ENCODE data around the gene CTNND2.
"Not testable (repeated sequence)": the region's sequence is repeated elsewhere in the genome, so short reads cannot be mapped to it uniquely, and the experiment has no call there.

The CTNND2 gene

GRCh38 chr5:11075035-11075805 is 829.0 kb downstream of the CTNND2 start:
- no peak for DNase-seq (ENCODE audit: low read depth)

GRCh38 chr5:11072568-11072967 is 831.7 kb downstream of the CTNND2 start:
- DNase-seq (ENCODE audit: low read depth), result no peak

- no peak for DNase-seq (ENCODE audit: low read depth)
Measured at GRCh38 chr5:11072076-11072475, 832.2 kb downstream of the CTNND2 start.

GRCh38 chr5:11069041-11069440 is 835.2 kb downstream of the CTNND2 start:
- DNase-seq (ENCODE audit: low read depth), result no peak

- not testable (repeated sequence) for DNase-seq (ENCODE audit: low read depth)
Measured at GRCh38 chr5:11065723-11066122, 838.5 kb downstream of the CTNND2 start.

- no peak for DNase-seq (ENCODE audit: low read depth)
Measured at GRCh38 chr5:11064763-11065450, 839.3 kb downstream of the CTNND2 start.

GRCh38 chr5:11062397-11062796 is 841.8 kb downstream of the CTNND2 start:
- DNase-seq (ENCODE audit: low read depth), result no peak

- DNase-seq (ENCODE audit: low read depth), result no peak
Measured at GRCh38 chr5:11056560-11056959, 847.7 kb downstream of the CTNND2 start.

- no peak for DNase-seq (ENCODE audit: low read depth)
Measured at GRCh38 chr5:11054014-11054413, 850.2 kb downstream of the CTNND2 start.

- DNase-seq (ENCODE audit: low read depth), result no peak
Measured at GRCh38 chr5:11052871-11053270, 851.4 kb downstream of the CTNND2 start.

GRCh38 chr5:11050596-11051304 is 853.5 kb downstream of the CTNND2 start:
- no peak for DNase-seq (ENCODE audit: low read depth)

GRCh38 chr5:11048760-11049159 is 855.5 kb downstream of the CTNND2 start:
- no peak for DNase-seq (ENCODE audit: low read depth)

GRCh38 chr5:11047625-11048024 is 856.6 kb downstream of the CTNND2 start:
- no peak for DNase-seq (ENCODE audit: low read depth)

GRCh38 chr5:11047030-11047429 is 857.2 kb downstream of the CTNND2 start:
- DNase-seq (ENCODE audit: low read depth), result no peak

GRCh38 chr5:11046160-11046559 is 858.1 kb downstream of the CTNND2 start:
- DNase-seq (ENCODE audit: low read depth), result no peak

- no peak for DNase-seq (ENCODE audit: low read depth)
Measured at GRCh38 chr5:11045411-11045810, 858.8 kb downstream of the CTNND2 start.

- DNase-seq (ENCODE audit: low read depth), result no peak
Measured at GRCh38 chr5:11044581-11044980, 859.7 kb downstream of the CTNND2 start.

GRCh38 chr5:11043881-11044280 is 860.4 kb downstream of the CTNND2 start:
- no peak for DNase-seq (ENCODE audit: low read depth)

- DNase-seq (ENCODE audit: low read depth), result no peak
Measured at GRCh38 chr5:11040345-11040744, 863.9 kb downstream of the CTNND2 start.

GRCh38 chr5:11038772-11039171 is 865.5 kb downstream of the CTNND2 start:
- DNase-seq (ENCODE audit: low read depth), result no peak

GRCh38 chr5:11037941-11038340 is 866.3 kb downstream of the CTNND2 start:
- DNase-seq (ENCODE audit: low read depth), result no peak

- no peak for DNase-seq (ENCODE audit: low read depth)
Measured at GRCh38 chr5:11037080-11037479, 867.2 kb downstream of the CTNND2 start.

GRCh38 chr5:11030671-11031070 is 873.6 kb downstream of the CTNND2 start:
- no peak for DNase-seq (ENCODE audit: low read depth)

Data from activated T-cell treated with anti-CD3 and anti-CD28 coated beads for 24 hours (primary cell).